GM23248 (cell line): ENCODE measurements around the gene NDNF.

ENCODE experiments used
- EZH2 ChIP-seq: fragments of 200-600 bp; sonication (generic); IDR thresholded peaks from 2 replicates; pipeline ENCODE4 v1.6.1; 2018; ENCODE audit warnings: antibody characterized with exemption, mild to moderate bottlenecking; ENCODE audit not compliant: insufficient read depth, poor library complexity, severe bottlenecking
- EZH2phosphoT487 ChIP-seq: fragments of 200-600 bp; sonication (generic); IDR thresholded peaks from 2 replicates; pipeline ENCODE4 v1.6.1; 2018; ENCODE audit warnings: antibody characterized with exemption, moderate library complexity, mild to moderate bottlenecking, low read depth; ENCODE audit not compliant: insufficient read depth

GRCh38 chr4:121056066-121056465 lies 16.3 kb downstream of the NDNF start:
- TF ChIP-seq EZH2 = no peak
- TF ChIP-seq EZH2phosphoT487 = no peak
